Measurements from ENCODE around the gene ABCG1.

ABCG1 gene

GRCh38 chr21:42234041-42234440 lies 15.1 kb downstream of the ABCG1 start:
- no peak for DNase-seq

- no peak for DNase-seq
Observed at GRCh38 chr21:42234464-42235241, 15.7 kb downstream of the ABCG1 start.

GRCh38 chr21:42235593-42235992 lies 16.7 kb downstream of the ABCG1 start:
- DNase-seq = no peak

- DNase-seq = no peak
Observed at GRCh38 chr21:42236014-42236413, 17.1 kb downstream of the ABCG1 start.

- no peak for DNase-seq
Observed at GRCh38 chr21:42236693-42237092, 17.8 kb downstream of the ABCG1 start.

- no peak for DNase-seq
Observed at GRCh38 chr21:42237161-42237560, 18.2 kb downstream of the ABCG1 start.

GRCh38 chr21:42237577-42237976 lies 18.6 kb downstream of the ABCG1 start:
- no peak for DNase-seq

GRCh38 chr21:42238185-42238934 lies 19.4 kb downstream of the ABCG1 start:
- no peak for DNase-seq

- DNase-seq = no peak
Observed at GRCh38 chr21:42239556-42239955, 20.6 kb downstream of the ABCG1 start.

- no peak for DNase-seq
Observed at GRCh38 chr21:42239973-42240372, 21.0 kb downstream of the ABCG1 start.

- DNase-seq = no peak
Observed at GRCh38 chr21:42242611-42243010, 23.7 kb downstream of the ABCG1 start.

- no peak for DNase-seq
Observed at GRCh38 chr21:42243026-42243425, 24.1 kb downstream of the ABCG1 start.

GRCh38 chr21:42245331-42246193 lies 26.6 kb downstream of the ABCG1 start:
- DNase-seq = peak; percentile 52

- no peak for DNase-seq
Observed at GRCh38 chr21:42247716-42248115, 28.8 kb downstream of the ABCG1 start.

GRCh38 chr21:42248241-42248640 lies 29.3 kb downstream of the ABCG1 start:
- no peak for DNase-seq

GRCh38 chr21:42248783-42249597 lies 30.1 kb downstream of the ABCG1 start:
- DNase-seq = no peak

GRCh38 chr21:42250422-42251403 lies 31.8 kb downstream of the ABCG1 start:
- no peak for DNase-seq

GRCh38 chr21:42251654-42252324 lies 32.8 kb downstream of the ABCG1 start:
- no peak for DNase-seq

- no peak for DNase-seq
Observed at GRCh38 chr21:42252325-42252654, 33.4 kb downstream of the ABCG1 start.

GRCh38 chr21:42252778-42253340 lies 33.9 kb downstream of the ABCG1 start:
- no peak for DNase-seq
